HepG2 (cell line): ENCODE data around the gene ZFP36L2. TPM values are rescaled to one million over a fixed set of nuclear protein-coding genes. Genes with fewer than 3 reads are reported as not detected.

Source experiments
- AHDC1 ChIP-seq: sonication (generic); formaldehyde crosslinking; IDR thresholded peaks from 2 replicates; pipeline ENCODE4 v1.5.1; 2020; ENCODE audit warnings: mild to moderate bottlenecking, missing genetic modification reagents, borderline replicate concordance
- DNMT1 ChIP-seq: sonication (generic); formaldehyde crosslinking; IDR thresholded peaks from 2 replicates; pipeline ENCODE4 v1.5.1; 2020; ENCODE audit warnings: mild to moderate bottlenecking, missing genetic modification reagents
- EHMT2 ChIP-seq: fragments of 200-600 bp; sonication (generic); IDR thresholded peaks from 2 replicates; pipeline ENCODE4 v1.7.0; 2017; ENCODE audit warnings: antibody characterized with exemption, low read depth, low read length, borderline replicate concordance
- FOXA1 ChIP-seq, 2 experiments: fragments of 450-650 bp in 1 of 2; sonication (generic) in 1 of 2; formaldehyde crosslinking in 1 of 2; IDR thresholded peaks; 2 replicates each; pipeline versions ENCODE4 v1.4.0 to v1.6.1; 2016 to 2020; ENCODE audit warnings: missing genetic modification reagents in 1 of 2
- FOXJ3 ChIP-seq: sonication (generic); formaldehyde crosslinking; IDR thresholded peaks from 2 replicates; pipeline ENCODE4 v1.4.0; 2020; ENCODE audit warnings: missing genetic modification reagents, mild to moderate bottlenecking, borderline replicate concordance
- HDAC6 ChIP-seq: fragments of 200-600 bp; sonication (generic); IDR thresholded peaks from 2 replicates; pipeline ENCODE4 v1.7.0; 2017; ENCODE audit warnings: mild to moderate bottlenecking, antibody characterized with exemption, low read length, low read depth
- HNF4G ChIP-seq, 2 experiments: sonication (generic) in 1 of 2; formaldehyde crosslinking in 1 of 2; IDR thresholded peaks; 2 replicates each; pipeline versions ENCODE4 v1.4.0 to v1.6.1; 2011 to 2020; ENCODE audit warnings: borderline replicate concordance in 2 of 2, low read depth in 2 of 2, mild to moderate bottlenecking in 2 of 2, low read length in 1 of 2, missing genetic modification reagents in 1 of 2, moderate library complexity in 1 of 2
- KDM4B ChIP-seq: sonication (generic); formaldehyde crosslinking; IDR thresholded peaks from 2 replicates; pipeline ENCODE4 v1.4.0; 2020; ENCODE audit warnings: missing genetic modification reagents
- LBX2 ChIP-seq: sonication (generic); formaldehyde crosslinking; IDR thresholded peaks from 2 replicates; pipeline ENCODE4 v1.5.0; 2020; ENCODE audit warnings: missing genetic modification reagents, mild to moderate bottlenecking, borderline replicate concordance
- MED13 ChIP-seq: sonication (generic); formaldehyde crosslinking; IDR thresholded peaks from 2 replicates; pipeline ENCODE4 v1.5.0; 2020; ENCODE audit warnings: missing genetic modification reagents
- PITX1 ChIP-seq: sonication (generic); formaldehyde crosslinking; IDR thresholded peaks from 2 replicates; pipeline ENCODE4 v1.5.1; 2020; ENCODE audit warnings: mild to moderate bottlenecking, missing genetic modification reagents
- REL ChIP-seq: sonication (generic); formaldehyde crosslinking; conservative IDR thresholded peaks from 2 replicates; pipeline ENCODE4 v1.8.0; 2022; ENCODE audit warnings: mild to moderate bottlenecking, missing genetic modification reagents, moderate library complexity
- SRF ChIP-seq: IDR thresholded peaks from 2 replicates; pipeline ENCODE4 v1.6.1; 2011; ENCODE audit warnings: mild to moderate bottlenecking, low read depth, low read length, moderate library complexity
- ZFP90 ChIP-seq: sonication (generic); formaldehyde crosslinking; IDR thresholded peaks from 2 replicates; pipeline ENCODE4 v1.8.0; 2022; ENCODE audit warnings: missing genetic modification reagents, mild to moderate bottlenecking, inconsistent platforms, borderline replicate concordance
- ZNF136 ChIP-seq: sonication (generic); formaldehyde crosslinking; IDR thresholded peaks from 2 replicates; pipeline ENCODE4 v1.8.1; 2022; ENCODE audit warnings: low read depth, mild to moderate bottlenecking, moderate library complexity, missing genetic modification reagents
- ZNF451 ChIP-seq: sonication (generic); formaldehyde crosslinking; IDR thresholded peaks from 2 replicates; pipeline ENCODE4 v1.5.0; 2020; ENCODE audit warnings: mild to moderate bottlenecking, missing genetic modification reagents
- ZNF549 ChIP-seq: sonication (generic); formaldehyde crosslinking; IDR thresholded peaks from 2 replicates; pipeline ENCODE4 v1.5.0; 2020; ENCODE audit warnings: missing genetic modification reagents
- ZNF556 ChIP-seq: sonication (generic); formaldehyde crosslinking; IDR thresholded peaks from 2 replicates; pipeline ENCODE4 v1.4.0; 2020; ENCODE audit warnings: mild to moderate bottlenecking, missing genetic modification reagents, borderline replicate concordance
- ZNF839 ChIP-seq: sonication (generic); formaldehyde crosslinking; IDR thresholded peaks from 2 replicates; pipeline ENCODE4 v1.4.0; 2020; ENCODE audit warnings: missing genetic modification reagents, mild to moderate bottlenecking, borderline replicate concordance
- polyA plus RNA-seq, 8 experiments: library from polyadenylated mRNA; depleted of rRNA in 3 of 8; stranded (reverse) in 7 of 8; unstranded in 1 of 8; fragments of >200 nt; fragmentation: Illumina TruSeq in 4 of 8; extraction: Trizol in 4 of 8; gene quantifications; 2 replicates each; pipeline versions ENCODE4 v1.2.1 to v1.2.3, GENCODE V29; 2011 to 2016; ENCODE audit warnings: low read depth in 4 of 8, missing spikeins in 1 of 8, mixed read lengths in 1 of 8; ENCODE audit not compliant: insufficient read depth in 1 of 8
- total RNA-seq, 5 experiments: library from RNA; depleted of rRNA; stranded (reverse); fragments of >200 nt; fragmentation: Illumina TruSeq; extraction: Trizol; gene quantifications; 2 replicates each; pipeline ENCODE4 v1.2.3, GENCODE V29; 2016; ENCODE audit warnings: low read depth in 1 of 5
- TF ChIP-seq, protein P1 (sequence below): sonication (generic); formaldehyde crosslinking; IDR thresholded peaks from 2 replicates; pipeline ENCODE4 v1.5.1; 2020; ENCODE audit warnings: missing genetic modification reagents, mild to moderate bottlenecking, borderline replicate concordance

The ZFP36L2 gene
- total and polyA plus RNA-seq, 2 of the 13 experiments (the other 11 are each of a cell fraction or from before 2014, with no cell fraction given): 11.2 to 21.8 TPM

DNA sequence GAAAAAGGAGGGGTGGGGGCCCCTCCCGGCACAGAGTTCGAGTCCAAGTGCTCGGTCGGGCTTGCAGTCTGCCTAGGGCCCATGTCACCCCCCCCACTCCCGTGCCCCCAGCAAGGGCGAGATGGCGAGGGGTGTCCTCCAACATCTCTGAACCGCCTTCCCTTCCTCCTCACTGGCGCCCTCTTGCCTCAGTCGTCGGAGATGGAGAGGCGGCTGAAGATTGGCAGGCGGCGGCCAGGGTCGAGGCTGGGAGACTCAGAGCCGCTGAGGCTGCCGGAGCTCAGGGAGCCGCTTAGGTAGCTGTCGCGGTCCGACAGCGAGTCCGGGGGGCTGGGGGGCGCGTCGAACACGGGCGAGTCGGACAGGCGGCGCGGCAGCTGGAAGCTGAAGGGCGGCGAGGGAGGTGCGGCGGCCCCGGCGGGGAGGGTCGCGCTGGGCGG lies 2.3 kb downstream of the ZFP36L2 start (continued):
- TF ChIP-seq EHMT2 (no peak), ZFP90 (no peak; the same call in 1 of the 2 replicates), ZNF839 (CRISPR knock-in tag) (no peak), HDAC6 (no peak), FOXJ3 (no peak), ZNF556 (CRISPR knock-in tag) (peak; percentile 43; the same call in 1 of the 2 replicates), SRF (no peak), AHDC1 (CRISPR knock-in tag) (no peak), REL (CRISPR knock-in tag) (no peak), LBX2 (CRISPR knock-in tag) (no peak), MED13 (CRISPR knock-in tag) (no peak), HNF4G (IDR thresholded peaks at IDR 0.05; ENCODE audit: borderline replicate concordance, low read depth, low read length) (no peak), HNF4G (CRISPR knock-in tag; IDR thresholded peaks at IDR 0.05; ENCODE audit: borderline replicate concordance, low read depth) (0 out of 2 replicates have a peak, but pooled peaks have one; percentile 25), ZNF549 (CRISPR knock-in tag) (no peak), PITX1 (CRISPR knock-in tag) (no peak), KDM4B (CRISPR knock-in tag) (peak; percentile 55), FOXA1 (IDR thresholded peaks at IDR 0.05) (no peak), FOXA1 (CRISPR knock-in tag; IDR thresholded peaks at IDR 0.05) (no peak), ZNF136 (CRISPR knock-in tag) (peak; percentile 85; the same call in 1 of the 2 replicates), ZNF451 (CRISPR knock-in tag) (no peak), DNMT1 (CRISPR knock-in tag) (no peak)
- TF ChIP-seq, protein P1, sequence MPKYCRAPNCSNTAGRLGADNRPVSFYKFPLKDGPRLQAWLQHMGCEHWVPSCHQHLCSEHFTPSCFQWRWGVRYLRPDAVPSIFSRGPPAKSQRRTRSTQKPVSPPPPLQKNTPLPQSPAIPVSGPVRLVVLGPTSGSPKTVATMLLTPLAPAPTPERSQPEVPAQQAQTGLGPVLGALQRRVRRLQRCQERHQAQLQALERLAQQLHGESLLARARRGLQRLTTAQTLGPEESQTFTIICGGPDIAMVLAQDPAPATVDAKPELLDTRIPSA (CRISPR knock-in tag): no peak
